ENCODE data around the gene DCT. TPM values are rescaled to one million over a fixed set of nuclear protein-coding genes. Genes with fewer than 3 reads are reported as not detected.

Gene DCT
- total and polyA plus RNA-seq, 2 of the 4 experiments (the other 2 are of a cell fraction) = not detected

DNA sequence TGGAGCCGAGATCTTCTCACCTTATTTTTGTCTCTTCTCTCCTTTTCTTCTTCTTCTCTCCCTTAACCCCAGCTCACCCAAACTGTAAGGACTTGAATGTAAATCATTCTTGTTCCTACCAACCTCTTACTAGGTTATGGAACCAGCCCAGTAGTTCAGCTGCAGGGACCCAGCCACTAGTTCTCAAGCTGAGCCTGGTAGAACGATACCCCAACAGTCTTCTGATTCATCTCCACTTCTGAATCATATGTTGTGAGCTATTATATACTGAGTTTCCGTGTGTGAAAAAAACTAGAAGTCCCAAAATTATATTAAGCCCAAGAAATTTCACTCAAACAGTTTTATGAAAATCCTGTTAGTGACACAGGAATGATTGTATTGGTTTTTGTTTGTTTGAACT is 67.7 kb downstream of the DCT start:
- Histone ChIP-seq H3K14ac (replicated peaks; ENCODE audit: low read depth, low read length) (no peak overlapping the region), H4K5ac (ENCODE audit: low read depth, low read length) (no peak overlapping the region), H3K56ac (ENCODE audit: extremely low read depth, insufficient read depth, low read length) (no peak overlapping the region), H3K18ac (ENCODE audit: low read depth, low read length) (no peak overlapping the region), H2AFZ (replicated peaks; ENCODE audit: low read length, poor library complexity) (no peak overlapping the region), H3K23ac (ENCODE audit: low read depth, low read length) (no peak overlapping the region), H2BK5ac (ENCODE audit: low read depth, low read length, poor library complexity, severe bottlenecking) (no peak overlapping the region), H3K4me3 (ENCODE audit: insufficient read depth, low read depth, low read length) (no peak overlapping the region), H3K36me3 (ENCODE audit: control insufficient read depth, insufficient read depth, low read length) (no peaks in the 10 kb centered on the region), H3K79me1 (ENCODE audit: low read depth in 1 of 2, low read length in 2 of 2) (no peaks in the 10 kb centered on the region), H3K4ac (ENCODE audit: low read depth, low read length) (no peak overlapping the region), H3K9ac (ENCODE audit: low read depth, low read length) (no peak overlapping the region), H3K27ac (ENCODE audit: insufficient read depth, low read length) (no peak overlapping the region), H3K9me1 (ENCODE audit: insufficient read depth, low read length) (no peaks in the 10 kb centered on the region), H4K20me1 (ENCODE audit: insufficient read depth, low read length) (no peaks in the 10 kb centered on the region), H2AK9ac (replicated peaks; ENCODE audit: low read depth, low read length, poor library complexity) (no peak overlapping the region), H4K8ac (ENCODE audit: low read depth in 2 of 2, low read length in 2 of 2) (no peak overlapping the region), H2BK120ac (ENCODE audit: low read depth, low read length) (no peak overlapping the region), H3K4me2 (ENCODE audit: low read depth, low read length) (no peak overlapping the region), H3K9me3 (ENCODE audit: control insufficient read depth, insufficient read depth, low read length) (no peaks in the 10 kb centered on the region), H2BK20ac (ENCODE audit: low read depth, low read length) (no peak overlapping the region), H2BK15ac (ENCODE audit: low read depth, low read length) (no peak overlapping the region), H3K27me3 (ENCODE audit: control insufficient read depth, insufficient read depth, low read length) (peaks cover 5% of the 10 kb centered on the region), H2AK5ac (ENCODE audit: low read depth, low read length) (no peak overlapping the region), H3K4me1 (ENCODE audit: control insufficient read depth, insufficient read depth, low read length) (no peaks in the 10 kb centered on the region), H4K91ac (ENCODE audit: insufficient read depth, low read depth, low read length) (no peak overlapping the region)
- dilution Hi-C loops (cut with HindIII; ENCODE audit: low sequenced_read_pairs, unreplicated experiment) = no loop called here
- DNase-seq = no peak
- WGBS, 2 experiments (ENCODE audit: extremely low coverage in 2 of 2, insufficient read length in 1 of 2) = 17% methylated on average over 1 of the region's 3 CpGs; no CpG with 5 or more reads in 1 of the 2 experiments
- in situ Hi-C loops (cut with MboI; ENCODE audit: low sequenced_read_pairs) = no loop called here
- ATAC-seq (ENCODE audit: low read depth) = no peak
- ChIA-PET POLR2A (ENCODE audit: unreplicated experiment) (no interaction called here), CTCF (no interaction called here)
- BruUV-seq (replicated peaks) = no TSS peak
- intact Hi-C loops (cut with micrococcal nuclease) = no loop called here
- TF ChIP-seq RFX5 (IDR thresholded peaks at IDR 0.05; ENCODE audit: low read depth, low read length) (no peak), CEBPB (IDR thresholded peaks at IDR 0.05; ENCODE audit: low read depth, low read length) (no peak), FOS (IDR thresholded peaks at IDR 0.05; ENCODE audit: low read depth, low read length) (no peak), NFE2L2 (IDR thresholded peaks at IDR 0.05; ENCODE audit: low read depth, low read length) (no peak), SMC3 (IDR thresholded peaks at IDR 0.05; ENCODE audit: low read depth, low read length) (no peak), BHLHE40 (IDR thresholded peaks at IDR 0.05; ENCODE audit: low read depth, low read length) (no peak), MXI1 (IDR thresholded peaks at IDR 0.05; ENCODE audit: borderline replicate concordance, low read depth, low read length) (no peak)
- TF ChIP-seq, protein P1, sequence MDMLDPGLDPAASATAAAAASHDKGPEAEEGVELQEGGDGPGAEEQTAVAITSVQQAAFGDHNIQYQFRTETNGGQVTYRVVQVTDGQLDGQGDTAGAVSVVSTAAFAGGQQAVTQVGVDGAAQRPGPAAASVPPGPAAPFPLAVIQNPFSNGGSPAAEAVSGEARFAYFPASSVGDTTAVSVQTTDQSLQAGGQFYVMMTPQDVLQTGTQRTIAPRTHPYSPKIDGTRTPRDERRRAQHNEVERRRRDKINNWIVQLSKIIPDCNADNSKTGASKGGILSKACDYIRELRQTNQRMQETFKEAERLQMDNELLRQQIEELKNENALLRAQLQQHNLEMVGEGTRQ (IDR thresholded peaks at IDR 0.05; ENCODE audit: low read depth, low read length) = no peak

Measured in IMR-90 (cell line).